Gastrocnemius medialis (tissue), 4 donors: ENCODE data around the gene ATP5F1D. TPM values are rescaled to one million over a fixed set of nuclear protein-coding genes. Genes with fewer than 3 reads are reported as not detected.

Source experiments
- ATAC-seq, 2 donors: fragments of 150-250 bp; one replicate each; pipeline ENCODE4 v1.9.1; 2016
- DNase-seq, 2 donors: peaks; one replicate each; pipeline ENCODE4 v3.0.0-alpha.2; 2019
- H3K27ac ChIP-seq, 4 donors: fragments of 200-600 bp; sonication (generic); 1 replicate in 1 of 4; 2 replicates in 3 of 4; pipeline ENCODE4 v1.5.1; 2016 to 2018; ENCODE audit warnings: mild to moderate bottlenecking in 2 of 4, moderate library complexity in 1 of 4
- H3K27me3 ChIP-seq, 3 donors: fragments of 200-600 bp; sonication (generic) in 2 of 3; 1 replicate in 1 of 3; 2 replicates in 2 of 3; pipeline versions ENCODE4 v1.5.1 to v1.6.0; 2016 to 2019; ENCODE audit warnings: mild to moderate bottlenecking in 1 of 3, moderate library complexity in 1 of 3
- H3K36me3 ChIP-seq, 2 donors: fragments of 200-600 bp; sonication (generic) in 1 of 2; one replicate each; pipeline ENCODE4 v1.5.1; 2017 to 2018
- H3K4me1 ChIP-seq, 2 donors: fragments of 200-600 bp; sonication (generic) in 1 of 2; one replicate each; pipeline ENCODE4 v1.5.1; 2016 to 2017; ENCODE audit warnings: mild to moderate bottlenecking in 2 of 2
- H3K4me3 ChIP-seq, 4 donors: fragments of 200-600 bp; sonication (generic) in 3 of 4; 1 replicate in 1 of 4; 2 replicates in 3 of 4; pipeline ENCODE4 v1.5.1; 2016 to 2019; ENCODE audit warnings: mild to moderate bottlenecking in 2 of 4
- H3K9me3 ChIP-seq, 3 donors: fragments of 200-600 bp; sonication (generic) in 2 of 3; 1 replicate in 1 of 3; 2 replicates in 2 of 3; pipeline ENCODE4 v1.5.1; 2016 to 2019
- POLR2A ChIP-seq, 2 donors: fragments of 450-650 bp; IDR thresholded peaks; one replicate each; pipeline ENCODE4 v1.6.1; 2017; ENCODE audit warnings: antibody characterized with exemption in 2 of 2, mild to moderate bottlenecking in 2 of 2, moderate library complexity in 2 of 2
- in situ Hi-C, 4 donors: fragments of 200-750 bp; cut with MboI; loops; one replicate each; pipeline versions ENCODE4 v1.15.0 to v1.8.0; 2017; ENCODE audit warnings: low sequenced_read_pairs in 4 of 4
- intact Hi-C: fragments of 100-400 bp; cut with DNase I; formaldehyde crosslinking; loops from one replicate; pipeline ENCODE4 v1.15.1; 2023; ENCODE audit warnings: low total_unique reads
- total RNA-seq, 4 donors: library from RNA; depleted of rRNA; stranded (reverse); fragments of >200 nt; gene quantifications; one replicate each; pipeline versions ENCODE4 v1.1.0 to v1.2.3, GENCODE V29; 2016
- TF ChIP-seq, protein P1 (sequence below), 5 experiments: fragments of 450-650 bp in 3 of 5; fragments of 200-600 bp in 2 of 5; sonication (generic) in 2 of 5; IDR thresholded peaks in 4 of 5; conservative IDR thresholded peaks in 1 of 5; 1 replicate in 4 of 5; 2 replicates in 1 of 5; pipeline ENCODE4 v1.5.1; 2016 to 2019; ENCODE audit warnings: antibody characterized with exemption in 5 of 5, mild to moderate bottlenecking in 3 of 5, moderate library complexity in 3 of 5

Gene ATP5F1D
- total RNA-seq, 4 donors from 2014 or later, result 189 to 442 (median 273) TPM

DNA sequence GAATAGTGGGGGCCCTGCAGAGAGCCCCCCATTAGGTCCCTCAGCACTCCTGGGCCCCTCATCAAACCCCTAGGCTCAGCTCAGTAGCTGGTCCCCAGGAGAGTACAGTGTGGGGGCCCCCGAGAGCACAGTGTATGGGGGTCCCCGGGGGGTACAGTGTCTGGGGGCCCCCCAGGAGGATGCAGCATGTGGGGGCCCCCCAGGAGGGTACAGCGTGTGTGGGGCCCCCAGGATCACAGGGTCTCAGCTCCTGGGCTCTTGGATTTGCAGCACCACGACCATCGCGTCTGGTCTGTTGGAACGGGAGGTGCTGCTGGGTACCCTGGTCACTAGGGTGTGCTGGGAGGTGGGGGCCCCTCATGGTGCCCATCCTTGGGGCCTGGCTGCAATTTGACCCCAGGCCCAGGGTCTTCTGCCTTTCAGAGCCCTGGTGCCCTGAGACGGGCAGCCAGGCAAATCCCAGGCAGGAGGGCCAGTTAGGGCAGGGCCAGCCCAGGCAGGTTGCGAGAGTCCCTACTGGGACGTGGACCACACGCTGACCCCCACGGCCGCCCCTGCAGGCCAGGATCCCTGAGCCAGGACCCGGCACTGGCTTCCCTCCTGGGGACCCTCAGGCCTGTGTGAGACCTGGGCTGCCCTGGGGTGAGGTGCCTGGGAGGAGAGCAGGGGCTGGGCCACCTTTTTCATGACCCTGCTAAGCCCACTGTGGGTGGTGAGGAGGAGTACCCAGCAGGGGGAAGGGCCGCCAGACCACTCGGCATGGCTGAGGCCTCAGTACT lies 17.3 kb upstream of the ATP5F1D start:
- TF ChIP-seq, protein P1, sequence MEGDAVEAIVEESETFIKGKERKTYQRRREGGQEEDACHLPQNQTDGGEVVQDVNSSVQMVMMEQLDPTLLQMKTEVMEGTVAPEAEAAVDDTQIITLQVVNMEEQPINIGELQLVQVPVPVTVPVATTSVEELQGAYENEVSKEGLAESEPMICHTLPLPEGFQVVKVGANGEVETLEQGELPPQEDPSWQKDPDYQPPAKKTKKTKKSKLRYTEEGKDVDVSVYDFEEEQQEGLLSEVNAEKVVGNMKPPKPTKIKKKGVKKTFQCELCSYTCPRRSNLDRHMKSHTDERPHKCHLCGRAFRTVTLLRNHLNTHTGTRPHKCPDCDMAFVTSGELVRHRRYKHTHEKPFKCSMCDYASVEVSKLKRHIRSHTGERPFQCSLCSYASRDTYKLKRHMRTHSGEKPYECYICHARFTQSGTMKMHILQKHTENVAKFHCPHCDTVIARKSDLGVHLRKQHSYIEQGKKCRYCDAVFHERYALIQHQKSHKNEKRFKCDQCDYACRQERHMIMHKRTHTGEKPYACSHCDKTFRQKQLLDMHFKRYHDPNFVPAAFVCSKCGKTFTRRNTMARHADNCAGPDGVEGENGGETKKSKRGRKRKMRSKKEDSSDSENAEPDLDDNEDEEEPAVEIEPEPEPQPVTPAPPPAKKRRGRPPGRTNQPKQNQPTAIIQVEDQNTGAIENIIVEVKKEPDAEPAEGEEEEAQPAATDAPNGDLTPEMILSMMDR (IDR thresholded peaks at IDR 0.05 in 4 of 5, conservative IDR thresholded peaks at IDR 0.05 in 1 of 5), result no peak
- TF ChIP-seq POLR2A (IDR thresholded peaks at IDR 0.05), result no peak
- Histone ChIP-seq H3K36me3 (peaks cover 0 to 49% of the 10 kb centered on the region in 2 donors), H3K27ac (no peak overlapping the region), H3K4me1 (peaks cover 10 to 30% of the 10 kb centered on the region in 2 donors), H3K27me3 (no peaks in the 10 kb centered on the region), H3K9me3 (no peaks in the 10 kb centered on the region), H3K4me3 (no peak overlapping the region)
- ATAC-seq (no peak), DNase-seq (no peak)
- in situ Hi-C loops (no loop called here), intact Hi-C loops (no loop called here)

DNA sequence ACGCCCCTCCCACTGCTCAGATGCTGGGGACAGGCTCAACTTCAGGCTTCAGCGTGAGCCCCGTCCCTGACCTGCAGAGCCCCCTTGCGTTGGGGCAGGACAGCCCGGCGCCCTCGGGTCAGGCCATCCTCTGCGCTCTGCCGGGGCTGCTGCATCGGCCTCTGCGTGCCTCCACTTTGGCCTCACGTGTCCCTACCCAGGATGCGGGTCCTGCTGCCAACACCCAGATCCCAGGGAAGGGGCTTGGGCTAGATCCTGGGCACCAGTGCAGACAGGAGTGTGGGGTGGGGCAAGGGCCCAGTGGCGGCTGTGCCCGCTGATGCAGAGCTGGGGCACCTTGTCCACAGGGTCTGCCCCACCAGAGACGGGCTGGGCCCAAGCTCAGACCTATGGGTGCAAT lies 16.7 kb upstream of the ATP5F1D start:
- Histone ChIP-seq H3K9me3 (no peaks in the 10 kb centered on the region), H3K4me1 (peaks cover 9 to 28% of the 10 kb centered on the region in 2 donors), H3K4me3 (no peak overlapping the region), H3K36me3 (peaks cover 0 to 49% of the 10 kb centered on the region in 2 donors), H3K27me3 (no peaks in the 10 kb centered on the region), H3K27ac (no peak overlapping the region)
- DNase-seq, result no peak
- ATAC-seq, result no peak
- intact Hi-C loops (no loop called here), in situ Hi-C loops (no loop called here)
- TF ChIP-seq POLR2A (IDR thresholded peaks at IDR 0.05), result no peak
- TF ChIP-seq, protein P1 (IDR thresholded peaks at IDR 0.05 in 4 of 5, conservative IDR thresholded peaks at IDR 0.05 in 1 of 5), result no peak

DNA sequence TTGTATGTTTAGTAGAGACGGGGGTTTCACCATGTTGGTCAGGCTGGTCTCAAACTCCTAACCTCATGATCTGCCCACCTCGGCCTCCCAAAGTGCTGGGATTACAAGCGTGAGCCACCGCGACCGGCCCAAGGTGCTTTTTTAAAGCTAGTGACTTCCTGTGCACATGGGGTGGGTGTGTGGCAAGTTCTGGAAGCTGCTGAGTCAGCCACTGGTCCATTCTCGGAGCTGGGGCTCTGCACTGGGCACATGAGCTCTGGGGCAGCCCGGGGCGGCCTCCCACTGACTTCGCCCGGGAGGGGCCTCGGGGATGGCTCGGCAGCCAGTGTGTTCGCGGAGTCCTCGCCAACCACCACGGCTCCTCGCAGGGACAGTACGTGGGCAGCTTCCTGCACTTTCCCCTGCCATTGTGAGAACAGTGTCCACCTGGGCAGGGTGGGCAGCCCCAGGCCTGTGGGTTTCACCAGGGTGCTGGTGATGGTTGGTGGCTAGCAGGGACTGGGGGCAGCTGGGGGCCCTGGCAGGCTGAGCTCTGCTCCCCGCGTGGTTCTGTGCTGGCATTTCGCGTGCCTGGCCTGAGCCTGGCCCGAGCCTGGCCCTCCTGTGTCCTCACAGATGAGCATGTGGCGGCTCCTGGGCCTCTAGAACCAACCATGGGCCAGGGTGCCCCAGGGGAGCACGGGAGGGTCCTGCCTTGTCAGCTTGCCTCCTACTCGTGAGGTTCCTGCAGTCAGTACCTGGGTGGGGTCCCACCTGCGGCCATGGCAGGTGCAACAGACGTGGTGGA lies 15.9 kb upstream of the ATP5F1D start:
- TF ChIP-seq POLR2A (IDR thresholded peaks at IDR 0.05), result no peak
- TF ChIP-seq, protein P1 (IDR thresholded peaks at IDR 0.05 in 4 of 5, conservative IDR thresholded peaks at IDR 0.05 in 1 of 5), result no peak
- in situ Hi-C loops, result no loop called here
- DNase-seq (no peak), ATAC-seq (no peak)
- Histone ChIP-seq H3K27ac (no peak overlapping the region), H3K4me3 (no peak overlapping the region), H3K36me3 (peaks cover 0 to 48% of the 10 kb centered on the region in 2 donors), H3K4me1 (peaks cover 9 to 22% of the 10 kb centered on the region in 2 donors), H3K27me3 (no peaks in the 10 kb centered on the region), H3K9me3 (no peaks in the 10 kb centered on the region)
- intact Hi-C loops, result no loop called here

DNA sequence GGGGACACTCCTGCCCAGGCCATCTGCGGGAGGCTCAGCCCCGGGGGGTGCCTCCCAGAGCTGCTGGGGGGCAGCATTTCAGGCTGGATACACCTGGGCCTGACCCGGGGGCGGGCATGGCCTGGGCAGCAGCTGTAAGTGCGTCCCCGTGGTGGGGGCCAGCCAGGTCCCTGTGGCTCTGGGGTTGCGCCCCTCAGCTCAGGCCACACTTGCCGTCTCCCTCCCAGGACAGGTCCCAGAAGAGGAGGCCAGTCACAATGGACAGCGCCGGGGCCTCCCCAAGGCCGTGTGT lies 15.4 kb upstream of the ATP5F1D start:
- H3K4me3 ChIP-seq, result no peak overlapping the region
- peaks cover 0 to 43% of the 10 kb centered on the region in 2 donors for H3K36me3 ChIP-seq
- no peak overlapping the region for H3K27ac ChIP-seq
- peaks cover 8 to 16% of the 10 kb centered on the region in 2 donors for H3K4me1 ChIP-seq
- in situ Hi-C loops (no loop called here), intact Hi-C loops (no loop called here)
- no peaks in the 10 kb centered on the region for H3K27me3 ChIP-seq
- no peaks in the 10 kb centered on the region for H3K9me3 ChIP-seq
- TF ChIP-seq POLR2A (IDR thresholded peaks at IDR 0.05), result no peak
- TF ChIP-seq, protein P1 (IDR thresholded peaks at IDR 0.05 in 4 of 5, conservative IDR thresholded peaks at IDR 0.05 in 1 of 5), result no peak
- DNase-seq (no peak), ATAC-seq (no peak)
